Activated naive CD4-positive, alpha-beta T cell treated with anti-CD3 and anti-CD28 coated beads, Interleukin-2, amount 50 U/mL, for 72 hours (primary cell): ENCODE data around the gene PADI3. TPM values are rescaled to one million over a fixed set of nuclear protein-coding genes. Genes with fewer than 3 reads are reported as not detected.

ENCODE experiments used
- ATAC-seq, 2 donors: fragments of 150-1000 bp; cut with Tn5 transposase; 2 replicates each; pipeline ENCODE4 v1.10.0; 2021; ENCODE audit warnings: mild to moderate bottlenecking in 2 of 2, moderate library complexity in 2 of 2
- DNase-seq, 2 donors: peaks; one replicate each; pipeline ENCODE4 v3.0.0; 2021 to 2022; ENCODE audit warnings: low spot score in 2 of 2
- H3K27ac Mint-ChIP-seq, 2 donors: one replicate each; pipeline ENCODE4 v1.8.0; 2022; ENCODE audit warnings: mild to moderate bottlenecking in 2 of 2, mixed read lengths in 2 of 2
- H3K36me3 Mint-ChIP-seq, 2 donors: one replicate each; pipeline ENCODE4 v1.8.0; 2022; ENCODE audit warnings: mixed read lengths in 2 of 2
- H3K9me3 Mint-ChIP-seq, 2 donors: one replicate each; pipeline ENCODE4 v1.8.0; 2022; ENCODE audit warnings: mixed read lengths in 2 of 2
- total RNA-seq, 2 donors: library from RNA; stranded (reverse); gene quantifications; one replicate each; pipeline ENCODE4 v1.2.3, GENCODE V29; 2022

PADI3 gene
- total RNA-seq, 2 donors from 2014 or later = not detected

DNA sequence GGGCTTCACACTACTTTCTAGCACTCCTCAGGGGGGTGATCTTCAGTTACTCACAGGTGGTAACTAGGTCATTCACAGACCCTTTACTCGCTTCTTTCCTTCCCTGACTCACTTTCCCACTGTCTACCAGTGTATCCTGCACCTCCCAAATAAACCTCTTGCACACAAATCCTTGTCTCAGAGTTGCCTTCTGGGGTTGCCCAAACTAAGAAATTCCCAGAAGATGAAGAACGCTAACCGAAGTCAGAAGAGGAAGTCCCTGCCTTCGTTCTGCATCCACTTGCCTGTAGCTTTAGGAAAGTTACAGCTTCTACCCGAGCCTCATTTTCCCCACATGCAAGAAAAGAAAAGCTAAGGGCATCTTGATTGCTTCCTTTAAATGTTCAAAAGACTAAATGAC is 47.2 kb downstream of the PADI3 start:
- no peak for ATAC-seq
- no peaks in the 10 kb centered on the region for H3K9me3 Mint-ChIP-seq
- no peak for DNase-seq
- no peak overlapping the region for H3K27ac Mint-ChIP-seq
- H3K36me3 Mint-ChIP-seq = peaks cover 0 to 11% of the 10 kb centered on the region in 2 donors

DNA sequence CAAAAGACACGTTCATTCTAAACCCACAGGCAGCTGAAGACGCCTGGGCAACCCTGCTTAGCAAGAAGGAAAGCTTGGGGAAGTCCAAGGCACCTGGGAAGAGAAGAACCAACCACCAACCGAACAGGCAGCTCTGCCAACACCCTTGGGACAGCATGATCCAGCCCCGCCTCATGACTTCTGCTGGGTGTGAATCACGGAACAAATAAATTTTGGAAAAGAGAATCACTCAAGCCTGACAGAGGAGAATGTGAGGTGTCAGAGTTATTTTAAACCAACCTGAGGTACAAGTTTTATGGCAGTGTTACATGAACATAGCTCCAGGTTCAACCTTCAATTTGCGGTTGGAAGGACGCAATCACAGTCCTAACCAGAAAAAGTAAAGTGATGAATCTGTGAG is 49.1 kb downstream of the PADI3 start:
- H3K36me3 Mint-ChIP-seq = peaks cover 11 to 18% of the 10 kb centered on the region in 2 donors
- DNase-seq (no peak), ATAC-seq (no peak)
- H3K9me3 Mint-ChIP-seq = peaks cover 11 to 14% of the 10 kb centered on the region in 2 donors
- H3K27ac Mint-ChIP-seq = no peak overlapping the region

DNA sequence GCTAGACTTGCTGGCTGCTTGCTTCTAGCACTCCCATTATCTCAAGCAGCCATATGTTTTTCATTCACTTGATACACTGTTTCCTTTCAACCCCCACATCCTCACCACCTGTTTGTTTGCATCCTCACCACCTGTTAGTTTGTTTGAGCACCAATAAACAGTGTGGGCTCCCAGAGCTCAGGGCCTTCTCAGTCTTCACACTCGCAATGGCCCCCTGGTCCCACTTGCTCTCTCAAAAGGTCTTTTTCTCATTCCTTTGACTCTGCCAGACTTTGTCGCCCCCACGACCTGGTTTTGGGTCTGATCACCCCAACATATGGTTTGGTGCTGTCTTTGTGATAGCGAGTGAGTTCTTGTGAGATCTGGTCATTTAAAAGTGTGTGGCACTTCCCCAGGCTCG is 52.9 kb downstream of the PADI3 start:
- DNase-seq (no peak), ATAC-seq (no peak)
- Mint-ChIP-seq H3K36me3 (peaks cover 14 to 18% of the 10 kb centered on the region in 2 donors), H3K27ac (no peak overlapping the region), H3K9me3 (peaks cover 12 to 15% of the 10 kb centered on the region in 2 donors)

DNA sequence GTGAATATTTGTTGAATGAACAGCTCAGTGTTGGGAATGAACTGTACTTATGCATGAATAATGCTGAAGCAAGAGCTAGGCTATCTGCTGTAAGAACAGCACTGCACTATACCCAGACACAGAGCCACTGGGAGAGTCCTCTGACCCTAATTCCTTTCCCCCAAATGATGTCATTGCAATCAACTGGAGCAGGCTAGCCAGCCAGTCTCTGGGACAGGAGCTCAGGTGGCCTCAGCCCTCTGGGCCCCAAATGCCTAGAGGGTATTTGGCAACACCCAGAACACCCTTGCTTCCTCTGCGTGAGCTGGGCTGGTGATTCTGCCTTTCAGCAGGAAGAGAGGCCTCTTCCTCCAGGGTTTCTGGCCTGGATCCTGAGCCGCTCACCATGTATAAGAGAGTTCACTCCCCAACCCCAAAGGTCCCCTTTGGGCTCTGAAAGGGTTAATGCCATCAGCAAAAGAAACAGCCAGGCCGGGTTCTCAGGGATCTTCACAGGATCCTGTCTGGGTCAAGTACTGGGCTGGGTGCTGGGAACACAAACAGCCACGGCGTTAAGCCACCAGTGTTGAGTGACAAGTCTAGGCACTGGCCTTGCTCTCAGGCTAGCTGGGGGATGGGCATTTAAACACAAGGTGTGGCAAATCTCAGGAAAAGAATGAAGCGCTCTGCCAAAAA is 55.4 kb downstream of the PADI3 start:
- peaks cover 12 to 15% of the 10 kb centered on the region in 2 donors for H3K9me3 Mint-ChIP-seq
- ATAC-seq = no peak
- DNase-seq = no peak
- peaks cover 10 to 14% of the 10 kb centered on the region in 2 donors for H3K36me3 Mint-ChIP-seq
- no peak overlapping the region for H3K27ac Mint-ChIP-seq

DNA sequence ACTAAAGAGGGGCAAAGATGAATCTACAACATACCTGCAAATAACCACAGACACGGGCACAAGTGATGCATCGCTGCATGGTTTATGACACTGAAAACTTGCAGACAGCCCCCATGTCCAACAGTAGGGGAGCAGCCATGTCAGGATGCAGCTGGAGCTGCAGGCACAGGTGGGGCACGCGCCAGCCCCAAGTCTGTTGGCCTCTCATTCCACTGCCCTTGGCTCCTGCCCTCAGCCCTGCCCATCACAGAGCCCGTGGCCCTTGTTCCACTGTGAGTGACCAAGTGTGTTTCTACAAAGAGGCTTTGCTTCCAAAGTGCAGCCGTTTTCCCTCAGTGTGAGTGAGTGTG is 55.9 kb downstream of the PADI3 start:
- ATAC-seq = no peak
- Mint-ChIP-seq H3K36me3 (peaks cover 7 to 14% of the 10 kb centered on the region in 2 donors), H3K9me3 (peaks cover 12 to 15% of the 10 kb centered on the region in 2 donors), H3K27ac (no peak overlapping the region)
- no peak for DNase-seq

DNA sequence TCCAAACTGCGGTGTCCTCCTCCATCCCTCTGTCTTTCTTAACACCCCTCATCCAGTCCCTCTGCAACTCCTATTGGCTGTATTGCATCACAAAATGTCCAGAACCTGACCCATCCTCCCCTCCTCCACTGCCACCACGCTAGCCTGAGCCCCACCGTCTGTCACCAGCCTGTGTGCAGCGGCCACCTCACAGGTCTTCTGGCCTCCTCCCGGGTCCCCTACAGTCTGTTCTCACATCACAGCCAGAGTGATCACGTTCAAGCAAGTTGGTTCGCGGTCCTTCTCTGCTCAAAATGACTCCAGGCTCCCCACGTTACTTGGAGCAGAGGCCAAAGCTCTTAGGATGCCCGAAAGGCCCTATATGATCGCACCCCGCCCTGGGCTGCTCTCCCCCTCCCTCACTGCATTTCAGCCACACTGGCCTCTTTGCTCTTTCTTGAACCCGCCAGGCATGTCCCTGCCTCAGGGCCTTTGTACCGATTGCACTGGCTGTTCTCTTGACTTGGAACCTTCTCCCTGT is 56.7 kb downstream of the PADI3 start:
- Mint-ChIP-seq H3K9me3 (peaks cover 12 to 15% of the 10 kb centered on the region in 2 donors), H3K27ac (no peak overlapping the region), H3K36me3 (peaks cover 7 to 14% of the 10 kb centered on the region in 2 donors)
- ATAC-seq (no peak), DNase-seq (no peak)

DNA sequence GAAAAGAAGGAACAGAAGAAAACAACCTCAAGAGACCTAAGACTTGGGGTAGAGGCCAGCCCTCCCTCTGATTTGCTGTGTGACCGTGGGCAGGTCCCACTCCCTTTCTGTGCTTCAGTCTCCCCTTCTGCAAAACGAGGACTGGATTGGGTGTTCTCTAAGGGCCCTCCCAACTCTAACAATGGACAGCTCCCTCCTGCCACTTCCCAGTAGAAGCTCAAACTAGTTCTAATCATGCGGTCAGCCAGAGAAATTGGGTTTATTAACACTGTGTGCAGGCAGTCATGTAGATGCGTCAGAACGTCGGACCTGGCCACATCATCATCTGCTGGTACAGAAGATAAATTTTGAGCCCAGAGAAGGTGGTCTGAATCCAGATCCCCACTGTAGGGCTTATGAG is 57.5 kb downstream of the PADI3 start:
- H3K9me3 Mint-ChIP-seq = peaks cover 12 to 15% of the 10 kb centered on the region in 2 donors
- no peak for ATAC-seq
- DNase-seq = no peak

DNA sequence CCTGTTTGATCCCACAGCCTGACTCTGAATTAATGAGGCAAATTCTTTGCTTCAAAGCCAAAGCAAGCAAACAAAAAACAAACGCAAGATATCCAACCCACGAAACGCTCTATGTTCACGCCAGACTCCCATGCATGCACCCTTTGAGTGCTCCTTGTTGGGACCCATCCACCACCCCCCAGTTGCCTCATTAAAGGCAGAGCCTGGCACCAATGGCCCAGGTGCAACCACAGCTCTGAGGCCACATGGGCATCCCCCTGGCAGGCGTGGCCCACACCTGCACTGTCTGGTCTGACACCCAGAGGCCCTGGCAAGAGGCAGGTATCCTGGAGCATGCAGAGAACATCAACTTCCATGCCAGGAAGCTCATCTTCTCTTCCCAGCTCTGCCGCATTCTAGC is 58.0 kb downstream of the PADI3 start:
- Mint-ChIP-seq H3K36me3 (peaks cover 4 to 11% of the 10 kb centered on the region in 2 donors), H3K9me3 (peaks cover 9 to 12% of the 10 kb centered on the region in 2 donors), H3K27ac (no peak overlapping the region)
- DNase-seq = no peak
- no peak for ATAC-seq

More for the DNA sequence above, 57.5 kb downstream of the PADI3 start:
- H3K27ac Mint-ChIP-seq = no peak overlapping the region
- peaks cover 7 to 14% of the 10 kb centered on the region in 2 donors for H3K36me3 Mint-ChIP-seq

DNA sequence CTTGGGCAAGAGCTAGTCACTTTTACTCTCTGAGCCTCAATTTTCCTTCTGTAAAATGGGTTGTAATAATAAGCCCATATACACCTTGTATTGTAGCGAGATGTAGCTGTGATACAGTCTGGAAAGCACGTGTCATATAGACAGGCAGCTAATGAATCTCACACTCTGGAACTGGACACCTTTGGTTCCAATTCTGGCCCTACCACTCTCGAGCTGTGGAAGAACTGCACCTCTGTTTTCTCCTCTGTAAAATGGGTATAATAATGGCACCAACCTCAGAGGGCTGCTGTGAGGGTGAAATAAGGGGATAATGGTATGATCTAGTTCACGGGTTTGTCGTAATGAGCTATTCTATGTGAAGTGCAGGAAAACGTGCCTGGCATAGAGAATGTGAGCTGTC is 58.4 kb downstream of the PADI3 start:
- peaks cover under 1 to 7% of the 10 kb centered on the region in 2 donors for H3K36me3 Mint-ChIP-seq
- peaks cover 5 to 8% of the 10 kb centered on the region in 2 donors for H3K9me3 Mint-ChIP-seq
- ATAC-seq = no peak
- no peak for DNase-seq
- H3K27ac Mint-ChIP-seq = no peak overlapping the region

DNA sequence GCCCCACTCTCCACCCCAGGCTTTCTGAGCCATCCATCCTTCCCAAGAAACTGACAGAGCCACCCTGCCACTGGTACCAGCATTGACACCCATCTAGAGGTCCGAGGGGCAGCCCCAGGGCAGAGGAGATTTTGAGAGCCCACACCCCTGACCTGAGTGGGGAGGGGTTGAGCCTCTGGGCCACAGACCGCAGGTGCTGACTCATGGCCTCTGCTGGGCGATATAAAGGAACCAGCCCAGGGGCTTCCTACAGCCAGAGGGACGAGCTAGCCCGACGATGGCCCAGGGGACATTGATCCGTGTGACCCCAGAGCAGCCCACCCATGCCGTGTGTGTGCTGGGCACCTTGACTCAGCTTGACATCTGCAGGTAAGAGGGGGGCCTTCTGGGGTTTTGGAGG is 59.0 kb downstream of the PADI3 start, which contains the start of gene PADI4:
Gene PADI4 (plus strand): TSS at position 252 of the 400 bp plus-strand sequence. CDS start 26 bp downstream, at position 278.
- H3K9me3 Mint-ChIP-seq = peaks cover under 1 to 1% of the 10 kb centered on the region in 2 donors
- no peak for ATAC-seq
- H3K36me3 Mint-ChIP-seq = peaks cover 0 to 3% of the 10 kb centered on the region in 2 donors
- DNase-seq = no peak
- H3K27ac Mint-ChIP-seq = no peak within 1 kb of the TSS

DNA sequence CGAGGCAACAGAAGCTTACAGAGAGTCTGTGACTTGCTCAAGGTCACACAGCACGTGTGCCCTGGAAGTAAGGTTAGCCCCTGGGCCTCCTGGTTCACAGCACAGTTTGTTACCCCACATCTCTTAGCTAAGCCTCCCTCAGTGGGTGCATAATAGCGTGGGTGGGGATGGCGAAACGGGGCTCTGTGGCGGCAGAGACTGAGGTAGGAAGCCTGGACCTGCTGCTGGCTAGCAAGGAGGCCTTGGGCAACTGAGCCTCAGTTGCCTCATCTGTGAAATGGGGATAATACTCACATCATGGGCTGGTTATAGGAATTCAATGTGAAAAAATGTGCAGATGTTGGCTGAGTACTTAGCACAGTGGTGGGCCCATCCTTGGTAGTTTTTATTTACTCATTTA is 59.7 kb downstream of the PADI3 start:
- Mint-ChIP-seq H3K9me3 (no peaks in the 10 kb centered on the region), H3K36me3 (no peaks in the 10 kb centered on the region), H3K27ac (no peak overlapping the region)
- DNase-seq (no peak), ATAC-seq (no peak)

DNA sequence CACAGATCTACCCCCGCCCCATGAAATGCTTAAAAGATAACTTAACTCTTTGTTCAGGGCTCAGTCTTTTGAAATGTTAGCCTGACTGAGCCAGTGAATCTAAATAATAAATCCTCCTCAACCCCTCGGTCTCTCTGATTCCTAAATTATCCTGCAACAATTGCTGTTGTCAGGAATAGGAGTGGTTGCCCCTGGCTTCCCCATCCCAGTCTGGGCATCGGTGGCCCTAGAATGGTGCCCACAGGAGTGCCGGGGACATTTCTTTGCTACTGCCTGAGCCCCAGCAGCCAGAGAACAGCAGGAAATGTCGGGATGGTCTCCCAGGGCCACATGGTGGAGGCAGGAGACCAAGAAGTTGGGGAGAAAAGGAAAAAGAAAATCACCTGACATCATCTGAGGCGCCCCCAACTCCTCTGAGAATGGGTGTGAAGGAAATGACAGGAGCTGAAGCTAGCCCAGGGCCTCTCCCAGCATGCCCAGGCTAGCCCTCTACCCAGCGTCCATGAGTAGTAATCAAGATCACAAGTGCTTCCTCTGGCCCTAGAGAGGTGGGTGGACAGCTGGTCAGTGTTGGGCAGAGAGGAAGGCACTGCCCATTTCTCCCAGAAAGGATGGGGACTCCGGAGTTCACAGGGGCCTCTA is 60.6 kb downstream of the PADI3 start:
- Mint-ChIP-seq H3K36me3 (no peaks in the 10 kb centered on the region), H3K27ac (peak overlapping the region in 1 of 2 donors; percentile 4), H3K9me3 (no peaks in the 10 kb centered on the region)
- DNase-seq = no peak
- no peak for ATAC-seq

DNA sequence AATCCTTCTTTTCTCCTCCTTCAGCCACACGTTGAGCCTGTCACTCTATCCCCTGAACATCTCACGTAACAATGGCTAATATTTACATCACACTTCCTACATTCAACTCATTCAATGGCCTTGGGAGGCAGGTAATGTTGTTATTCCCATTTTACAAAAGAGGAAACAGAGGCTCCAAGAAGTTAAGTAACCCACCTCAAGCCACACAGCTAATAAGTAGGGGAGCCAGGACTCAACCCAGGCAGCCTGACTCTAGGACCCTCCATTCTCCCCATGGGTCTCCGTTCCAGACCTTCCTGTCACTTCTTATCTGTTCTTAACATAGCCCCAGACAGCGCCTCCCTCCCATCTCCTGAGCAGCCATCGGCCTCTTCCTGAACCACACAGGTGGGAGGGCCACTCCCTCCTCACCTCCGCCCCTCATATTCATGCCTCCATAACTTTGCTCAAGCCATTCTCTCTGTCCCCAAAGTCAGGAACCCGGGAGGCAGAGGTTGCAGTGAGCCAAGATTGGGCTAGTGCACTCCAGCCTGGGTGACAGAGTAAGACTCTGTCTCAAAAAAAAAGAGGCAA is 61.3 kb downstream of the PADI3 start:
- no peak for ATAC-seq
- no peak for DNase-seq
- H3K27ac Mint-ChIP-seq = peak overlapping the region in 1 of 2 donors; percentile 4
- no peaks in the 10 kb centered on the region for H3K36me3 Mint-ChIP-seq
- no peaks in the 10 kb centered on the region for H3K9me3 Mint-ChIP-seq

DNA sequence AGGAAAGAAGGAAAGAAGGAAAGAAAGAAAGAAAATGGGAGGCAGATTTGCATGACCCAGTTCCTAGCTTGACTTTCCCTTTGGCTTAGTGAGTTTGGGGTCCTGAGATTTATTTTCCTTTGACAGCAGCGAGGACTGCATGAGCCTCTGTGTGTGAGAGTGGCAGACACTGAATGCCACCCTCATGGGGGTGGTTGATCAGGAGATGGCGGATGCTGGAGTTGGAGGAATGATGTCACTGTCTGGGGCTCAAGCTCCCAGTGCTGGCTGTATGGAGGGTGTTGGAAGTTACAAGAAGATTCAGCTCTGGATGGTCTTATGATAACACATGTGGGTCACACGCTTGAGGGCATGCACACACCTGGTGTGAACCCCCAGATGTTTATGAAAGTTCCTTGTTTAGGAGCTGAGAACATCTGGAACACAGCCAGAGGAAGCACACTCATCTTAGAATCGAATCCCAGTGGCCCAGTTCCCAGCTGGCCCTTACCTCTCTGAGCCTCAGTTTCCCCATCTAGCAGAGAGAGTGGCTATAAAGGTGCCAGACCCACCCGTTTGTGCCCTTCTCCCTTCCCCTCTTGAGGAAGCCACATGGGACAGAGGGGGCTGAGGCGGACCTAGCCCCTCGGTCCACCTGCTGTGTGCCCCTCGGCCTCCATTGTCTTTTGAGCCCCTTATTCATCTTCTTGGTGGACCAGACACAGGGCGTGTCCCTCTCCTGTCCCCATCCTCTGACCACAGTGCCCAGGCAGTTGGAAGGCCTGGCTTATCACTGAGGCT is 64.8 kb downstream of the PADI3 start:
- no peaks in the 10 kb centered on the region for H3K36me3 Mint-ChIP-seq
- no peak for ATAC-seq

DNA sequence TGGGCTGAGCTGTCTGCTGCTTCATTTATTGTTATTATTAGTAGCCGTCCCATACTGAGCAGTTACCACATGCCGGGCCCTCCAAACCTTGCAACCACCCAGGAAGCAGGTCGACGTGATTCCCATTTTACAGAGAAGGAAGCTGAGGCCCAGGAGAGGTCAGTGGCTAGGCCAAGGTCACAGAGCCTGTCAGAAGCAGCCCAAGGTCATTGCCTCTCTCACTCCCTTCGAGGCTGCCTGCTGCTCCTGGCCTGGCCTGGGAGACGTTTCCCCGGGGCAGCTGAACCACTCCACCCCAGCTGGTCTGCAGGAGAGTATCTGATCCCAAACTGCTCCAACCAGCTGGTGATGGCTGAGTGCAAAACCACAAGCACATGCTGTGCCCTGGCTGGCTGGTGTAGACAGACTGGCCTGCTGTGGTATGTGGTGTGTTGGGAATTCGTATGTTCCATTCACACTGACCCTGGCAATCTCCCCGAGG is 65.6 kb downstream of the PADI3 start:
- H3K36me3 Mint-ChIP-seq = no peaks in the 10 kb centered on the region
- ATAC-seq = no peak
- no peaks in the 10 kb centered on the region for H3K9me3 Mint-ChIP-seq
- DNase-seq = no peak
- H3K27ac Mint-ChIP-seq = no peak overlapping the region

More for the DNA sequence above, 64.8 kb downstream of the PADI3 start:
- Mint-ChIP-seq H3K9me3 (no peaks in the 10 kb centered on the region), H3K27ac (no peak overlapping the region)
- no peak for DNase-seq

DNA sequence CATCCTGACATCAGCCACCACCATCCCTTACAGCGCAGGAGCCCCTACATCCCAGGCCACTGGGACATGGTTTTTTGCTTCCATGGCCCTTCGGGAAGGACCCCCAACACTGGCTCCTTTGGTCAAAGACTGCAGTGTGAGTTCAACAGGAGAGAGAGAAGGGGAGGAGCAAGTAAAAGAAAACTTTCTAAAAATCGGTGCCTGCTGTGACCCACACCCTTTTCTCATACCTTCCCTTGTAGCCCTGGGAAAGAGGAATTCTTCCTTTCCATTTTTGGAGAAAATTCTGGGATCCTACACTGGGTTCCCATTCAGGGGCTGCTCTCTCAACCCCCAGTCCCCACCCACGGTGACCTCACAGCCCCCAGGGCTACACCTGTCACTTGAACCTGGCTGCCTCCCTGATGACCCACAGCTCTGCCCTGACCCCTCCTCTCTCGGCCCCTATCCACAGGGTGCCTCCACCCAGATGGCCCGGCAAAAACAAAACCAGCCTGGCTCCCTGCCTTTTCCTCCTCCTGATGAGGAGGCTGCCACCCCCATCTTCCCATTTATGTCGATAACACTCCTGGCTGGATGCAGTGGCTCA is 66.7 kb downstream of the PADI3 start:
- no peaks in the 10 kb centered on the region for H3K9me3 Mint-ChIP-seq
- no peaks in the 10 kb centered on the region for H3K36me3 Mint-ChIP-seq
- ATAC-seq (no peak), DNase-seq (no peak)
- H3K27ac Mint-ChIP-seq = no peak overlapping the region
